NCI-H2196 (cell line): Measurements from ENCODE around the gene EGFL8.
A peak's percentile ranks its signal among the peaks of the same experiment; 100 is the strongest.

Source experiments
- DNase-seq: peaks from one replicate; lab custom pipeline; 2025; ENCODE audit not compliant: unreplicated experiment; lab: John Stamatoyannopoulos, UW

Gene EGFL8

GRCh38 chr6:32146287-32146686, 18.1 kb upstream of the EGFL8 start:
- no peak for DNase-seq

GRCh38 chr6:32146687-32147086, 17.7 kb upstream of the EGFL8 start:
- no peak for DNase-seq

GRCh38 chr6:32147401-32148132, 16.8 kb upstream of the EGFL8 start:
- DNase-seq: no peak

- no peak for DNase-seq
These were observed 15.9 kb upstream of the EGFL8 start for GRCh38 chr6:32148289-32149091.

GRCh38 chr6:32149092-32149755, 15.2 kb upstream of the EGFL8 start:
- no peak for DNase-seq

- DNase-seq: no peak
These were observed 14.2 kb upstream of the EGFL8 start for GRCh38 chr6:32149932-32150870.

- no peak for DNase-seq
These were observed 13.1 kb upstream of the EGFL8 start for GRCh38 chr6:32151181-32151862.

GRCh38 chr6:32151863-32152768, 12.3 kb upstream of the EGFL8 start, which contains the start of gene PRRT1:
Gene PRRT1, minus strand, starts transcription at chr6:32151939. Its CDS starts 112 bp downstream, at chr6:32151827.
- no peak for DNase-seq

GRCh38 chr6:32152769-32153563, 11.4 kb upstream of the EGFL8 start:
- DNase-seq: no peak

- DNase-seq: peak; percentile 88
These were observed 10.6 kb upstream of the EGFL8 start, which contains the start of gene PPT2 for GRCh38 chr6:32153564-32154513. Gene PPT2, plus strand, starts transcription at chr6:32154141. Its CDS starts 454 bp downstream, at chr6:32154595.

GRCh38 chr6:32154514-32155161, 9.8 kb upstream of the EGFL8 start:
- DNase-seq: peak; percentile 71

GRCh38 chr6:32156891-32157290, 7.5 kb upstream of the EGFL8 start:
- DNase-seq: no peak

- no peak for DNase-seq
These were observed 6.3 kb upstream of the EGFL8 start for GRCh38 chr6:32158052-32158451.

GRCh38 chr6:32163559-32164258, 686 bp upstream of the EGFL8 start:
- DNase-seq: no peak

GRCh38 chr6:32166411-32167061, 2.1 kb downstream of the EGFL8 start:
- no peak for DNase-seq
